Measurements from ENCODE around the gene NADK2.
A peak's percentile ranks its signal among the peaks of the same experiment; 100 is the strongest.

NADK2 gene

DNA sequence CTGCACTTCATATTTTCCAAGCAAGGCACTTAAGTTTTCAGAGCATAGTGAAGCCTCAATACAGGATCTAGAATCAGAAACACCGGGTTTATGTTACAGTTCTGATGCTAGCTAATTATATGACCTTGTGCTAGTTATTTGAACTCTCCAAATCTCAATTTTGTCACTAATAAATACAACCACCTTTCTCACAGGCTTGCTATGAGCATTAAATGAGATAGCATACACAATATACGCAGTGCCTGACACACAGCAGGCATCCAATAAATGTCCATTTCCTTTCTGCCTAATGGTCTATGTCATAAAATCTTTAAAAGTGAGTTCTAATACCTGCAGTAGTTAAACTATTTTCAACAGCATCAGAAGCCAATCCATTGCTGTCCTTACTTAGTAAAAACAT, 32.9 kb downstream of the NADK2 start:
- no peak overlapping the region for H4K91ac ChIP-seq (ENCODE audit: low read length)
- no peak overlapping the region for H3K14ac ChIP-seq (ENCODE audit: low read length in 2 of 2)
- H3K27me3 ChIP-seq (ENCODE audit: control insufficient read depth in 1 of 2, insufficient read depth in 1 of 2, low read length in 2 of 2) = no peaks in the 10 kb centered on the region
- H2BK120ac ChIP-seq (ENCODE audit: low read depth, low read length) = no peak overlapping the region
- no peak overlapping the region for H2BK5ac ChIP-seq (ENCODE audit: low read depth, low read length, poor library complexity, severe bottlenecking)
- H3K4me2 ChIP-seq (ENCODE audit: low read length, poor library complexity, severe bottlenecking) = no peak overlapping the region
- H4K8ac ChIP-seq (ENCODE audit: low read length) = no peak overlapping the region
- no peak overlapping the region for H2BK15ac ChIP-seq (ENCODE audit: low read depth, poor library complexity, severe bottlenecking)
- H3K27ac ChIP-seq (ENCODE audit: low read length, poor library complexity, severe bottlenecking) = no peak overlapping the region
- peaks cover 4% of the 10 kb centered on the region for H3K79me1 ChIP-seq (replicated peaks; ENCODE audit: low read length, poor library complexity, severe bottlenecking)
- no peak overlapping the region for H3K4me3 ChIP-seq (ENCODE audit: insufficient read depth in 1 of 2, low read depth in 1 of 2, low read length in 2 of 2)
- H3K9me3 ChIP-seq (ENCODE audit: control insufficient read depth, low read length) = no peaks in the 10 kb centered on the region
- no peak overlapping the region for H2AFZ ChIP-seq (ENCODE audit: low read depth, low read length)
- no peak overlapping the region for H3K23ac ChIP-seq (ENCODE audit: low read length in 2 of 2)
- DNase-seq = no peak
- WGBS = 93% methylated on average over 2 of the region's 2 CpGs
- no peaks in the 10 kb centered on the region for H3K4me1 ChIP-seq (ENCODE audit: control insufficient read depth, insufficient read depth, low read depth, low read length)
- H3K9ac ChIP-seq (ENCODE audit: low read length) = no peak overlapping the region
- peaks cover 0 to 58% of the 10 kb centered on the region in 2 experiments for H3K36me3 ChIP-seq (ENCODE audit: control insufficient read depth in 1 of 2, insufficient read depth in 2 of 2, low read depth in 1 of 2, low read length in 2 of 2)
- no peak overlapping the region for H3K4ac ChIP-seq (ENCODE audit: low read depth in 1 of 2, low read length in 2 of 2)
- H2AK5ac ChIP-seq (ENCODE audit: low read length, severe bottlenecking) = no peak overlapping the region
- H3K18ac ChIP-seq (ENCODE audit: low read depth in 1 of 2, low read length in 2 of 2) = no peak overlapping the region
- no peak overlapping the region for H2BK12ac ChIP-seq (ENCODE audit: low read length in 2 of 2)

DNA sequence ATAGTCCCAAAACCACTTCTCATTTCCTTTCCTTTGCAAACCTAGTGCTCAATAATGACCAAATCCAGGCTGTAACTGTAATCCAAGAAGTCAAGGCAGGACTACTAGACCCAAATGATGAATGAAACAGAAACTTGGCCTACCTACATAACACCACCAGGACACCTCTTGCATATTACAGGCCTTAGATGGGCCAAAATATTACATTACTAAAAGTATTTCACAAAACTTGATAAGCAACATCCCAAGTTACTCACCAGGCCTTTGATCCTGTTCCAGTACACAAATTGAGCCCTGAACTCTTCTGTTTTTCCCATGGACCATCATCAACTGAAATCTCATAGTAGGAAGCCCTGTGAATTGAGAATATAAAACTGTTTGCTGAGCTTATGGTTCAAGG, 34.8 kb downstream of the NADK2 start:
- H2BK5ac ChIP-seq (ENCODE audit: low read depth, low read length, poor library complexity, severe bottlenecking) = no peak overlapping the region
- H3K9ac ChIP-seq (ENCODE audit: low read length) = no peak overlapping the region
- DNase-seq = no peak
- H4K91ac ChIP-seq (ENCODE audit: low read length) = no peak overlapping the region
- H3K4me1 ChIP-seq (ENCODE audit: control insufficient read depth, insufficient read depth, low read depth, low read length) = no peaks in the 10 kb centered on the region
- H3K4ac ChIP-seq (ENCODE audit: low read depth in 1 of 2, low read length in 2 of 2) = no peak overlapping the region
- H3K4me2 ChIP-seq (ENCODE audit: low read length, poor library complexity, severe bottlenecking) = no peak overlapping the region
- peaks cover 4% of the 10 kb centered on the region for H3K79me1 ChIP-seq (replicated peaks; ENCODE audit: low read length, poor library complexity, severe bottlenecking)
- peaks cover 0 to 56% of the 10 kb centered on the region in 2 experiments for H3K36me3 ChIP-seq (ENCODE audit: control insufficient read depth in 1 of 2, insufficient read depth in 2 of 2, low read depth in 1 of 2, low read length in 2 of 2)
- H2BK15ac ChIP-seq (ENCODE audit: low read depth, poor library complexity, severe bottlenecking) = no peak overlapping the region
- H3K9me3 ChIP-seq (ENCODE audit: control insufficient read depth, low read length) = no peaks in the 10 kb centered on the region
- H3K27ac ChIP-seq (ENCODE audit: low read length, poor library complexity, severe bottlenecking) = no peak overlapping the region
- no peak overlapping the region for H3K4me3 ChIP-seq (ENCODE audit: insufficient read depth in 1 of 2, low read depth in 1 of 2, low read length in 2 of 2)
- H4K8ac ChIP-seq (ENCODE audit: low read length) = no peak overlapping the region
- H2AFZ ChIP-seq (ENCODE audit: low read depth, low read length) = no peak overlapping the region
- H3K23ac ChIP-seq (ENCODE audit: low read length in 2 of 2) = no peak overlapping the region
- no peak overlapping the region for H2BK120ac ChIP-seq (ENCODE audit: low read depth, low read length)
- H3K27me3 ChIP-seq (ENCODE audit: control insufficient read depth in 1 of 2, insufficient read depth in 1 of 2, low read length in 2 of 2) = no peaks in the 10 kb centered on the region
- no peak overlapping the region for H3K18ac ChIP-seq (ENCODE audit: low read depth in 1 of 2, low read length in 2 of 2)
- no peak overlapping the region for H2AK5ac ChIP-seq (ENCODE audit: low read length, severe bottlenecking)
- H3K14ac ChIP-seq (ENCODE audit: low read length in 2 of 2) = no peak overlapping the region
- no peak overlapping the region for H2BK12ac ChIP-seq (ENCODE audit: low read length in 2 of 2)

DNA sequence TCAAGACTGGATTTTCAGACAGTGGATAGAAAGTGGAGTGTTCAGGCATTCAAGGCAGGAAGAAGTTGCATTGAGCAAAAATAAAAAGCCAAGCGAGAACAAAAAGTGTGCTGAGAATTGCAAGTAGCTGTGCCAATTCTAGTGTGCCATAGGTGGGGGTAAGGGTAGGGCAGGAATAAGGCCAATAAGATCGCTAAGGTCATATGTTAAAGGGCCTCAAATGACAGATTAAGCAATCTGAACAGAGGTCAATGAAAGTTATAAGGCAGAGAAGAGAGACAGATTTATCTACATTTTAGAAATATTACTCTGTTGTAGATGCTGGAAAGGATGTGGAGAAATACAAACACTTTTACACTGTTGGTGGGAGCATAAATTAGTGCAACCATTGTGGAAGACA, 36.4 kb downstream of the NADK2 start:
- no peak overlapping the region for H3K14ac ChIP-seq (ENCODE audit: low read length in 2 of 2)
- no peak overlapping the region for H2BK12ac ChIP-seq (ENCODE audit: low read length in 2 of 2)
- H4K91ac ChIP-seq (ENCODE audit: low read length) = no peak overlapping the region
- H3K27ac ChIP-seq (ENCODE audit: low read length, poor library complexity, severe bottlenecking) = no peak overlapping the region
- 96% methylated on average over 2 of the region's 2 CpGs for WGBS
- H2BK15ac ChIP-seq (ENCODE audit: low read depth, poor library complexity, severe bottlenecking) = no peak overlapping the region
- no peak overlapping the region for H3K4me2 ChIP-seq (ENCODE audit: low read length, poor library complexity, severe bottlenecking)
- no peak overlapping the region for H3K4ac ChIP-seq (ENCODE audit: low read depth in 1 of 2, low read length in 2 of 2)
- H3K9ac ChIP-seq (ENCODE audit: low read length) = no peak overlapping the region
- no peaks in the 10 kb centered on the region for H3K27me3 ChIP-seq (ENCODE audit: control insufficient read depth in 1 of 2, insufficient read depth in 1 of 2, low read length in 2 of 2)
- no peaks in the 10 kb centered on the region for H3K9me3 ChIP-seq (ENCODE audit: control insufficient read depth, low read length)
- H2AK5ac ChIP-seq (ENCODE audit: low read length, severe bottlenecking) = no peak overlapping the region
- H2BK5ac ChIP-seq (ENCODE audit: low read depth, low read length, poor library complexity, severe bottlenecking) = no peak overlapping the region
- H3K36me3 ChIP-seq (ENCODE audit: control insufficient read depth in 1 of 2, insufficient read depth in 2 of 2, low read depth in 1 of 2, low read length in 2 of 2) = peaks cover 0 to 56% of the 10 kb centered on the region in 2 experiments
- no peak overlapping the region for H3K18ac ChIP-seq (ENCODE audit: low read depth in 1 of 2, low read length in 2 of 2)
- H3K4me3 ChIP-seq (ENCODE audit: insufficient read depth in 1 of 2, low read depth in 1 of 2, low read length in 2 of 2) = no peak overlapping the region
- H4K8ac ChIP-seq (ENCODE audit: low read length) = no peak overlapping the region
- no peak overlapping the region for H2BK120ac ChIP-seq (ENCODE audit: low read depth, low read length)
- H3K79me1 ChIP-seq (replicated peaks; ENCODE audit: low read length, poor library complexity, severe bottlenecking) = peaks cover 4% of the 10 kb centered on the region
- H2AFZ ChIP-seq (ENCODE audit: low read depth, low read length) = no peak overlapping the region
- DNase-seq = no peak
- no peak overlapping the region for H3K23ac ChIP-seq (ENCODE audit: low read length in 2 of 2)
- H3K4me1 ChIP-seq (ENCODE audit: control insufficient read depth, insufficient read depth, low read depth, low read length) = no peaks in the 10 kb centered on the region

DNA sequence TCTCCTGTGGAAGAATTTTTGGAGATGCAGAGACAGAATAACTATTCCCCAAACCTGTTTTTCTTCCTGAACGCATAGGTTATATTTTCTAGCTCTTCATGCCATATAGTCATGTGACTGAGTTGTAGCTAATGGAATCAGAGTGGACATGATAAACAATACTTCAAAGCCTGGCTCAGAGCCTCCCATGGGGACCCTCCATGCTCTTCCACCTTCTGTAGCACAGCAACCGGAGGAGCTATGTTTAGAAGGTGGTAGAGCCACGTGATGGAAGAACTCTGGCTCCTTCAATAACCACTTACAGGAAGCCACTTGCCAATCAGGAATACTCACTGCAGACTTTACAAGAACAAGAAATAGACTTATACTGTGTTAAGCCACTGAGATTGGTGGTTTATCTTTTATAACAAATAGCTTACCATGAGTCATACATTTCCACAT, 39.2 kb downstream of the NADK2 start:
- H2AK5ac ChIP-seq (ENCODE audit: low read length, severe bottlenecking) = no peak overlapping the region
- WGBS = 70% methylated on average over 2 of the region's 3 CpGs
- DNase-seq = peak; percentile 38

More for the DNA sequence above, 39.2 kb downstream of the NADK2 start:
- H2BK12ac ChIP-seq (ENCODE audit: low read length in 2 of 2) = no peak overlapping the region
- no peak overlapping the region for H2BK5ac ChIP-seq (ENCODE audit: low read depth, low read length, poor library complexity, severe bottlenecking)
- no peak overlapping the region for H3K4ac ChIP-seq (ENCODE audit: low read depth in 1 of 2, low read length in 2 of 2)
- H3K4me3 ChIP-seq (ENCODE audit: insufficient read depth in 1 of 2, low read depth in 1 of 2, low read length in 2 of 2) = no peak overlapping the region
- no peak overlapping the region for H3K27ac ChIP-seq (ENCODE audit: low read length, poor library complexity, severe bottlenecking)
- H3K27me3 ChIP-seq (ENCODE audit: control insufficient read depth in 1 of 2, insufficient read depth in 1 of 2, low read length in 2 of 2) = no peaks in the 10 kb centered on the region
- peaks cover 4% of the 10 kb centered on the region for H3K79me1 ChIP-seq (replicated peaks; ENCODE audit: low read length, poor library complexity, severe bottlenecking)
- H3K4me2 ChIP-seq (ENCODE audit: low read length, poor library complexity, severe bottlenecking) = no peak overlapping the region
- no peak overlapping the region for H4K91ac ChIP-seq (ENCODE audit: low read length)
- H3K18ac ChIP-seq (ENCODE audit: low read depth in 1 of 2, low read length in 2 of 2) = no peak overlapping the region
- H2AFZ ChIP-seq (ENCODE audit: low read depth, low read length) = no peak overlapping the region
- H3K9ac ChIP-seq (ENCODE audit: low read length) = no peak overlapping the region
- no peak overlapping the region for H4K8ac ChIP-seq (ENCODE audit: low read length)
- no peaks in the 10 kb centered on the region for H3K4me1 ChIP-seq (ENCODE audit: control insufficient read depth, insufficient read depth, low read depth, low read length)
- no peaks in the 10 kb centered on the region for H3K9me3 ChIP-seq (ENCODE audit: control insufficient read depth, low read length)
- peak overlapping the region in 1 of 2 experiments; percentile 28 for H3K14ac ChIP-seq (ENCODE audit: low read length in 2 of 2)
- H2BK120ac ChIP-seq (ENCODE audit: low read depth, low read length) = no peak overlapping the region
- no peak overlapping the region for H2BK15ac ChIP-seq (ENCODE audit: low read depth, poor library complexity, severe bottlenecking)
- peaks cover 0 to 64% of the 10 kb centered on the region in 2 experiments for H3K36me3 ChIP-seq (ENCODE audit: control insufficient read depth in 1 of 2, insufficient read depth in 2 of 2, low read depth in 1 of 2, low read length in 2 of 2)
- no peak overlapping the region for H3K23ac ChIP-seq (ENCODE audit: low read length in 2 of 2)
